GM23248 (cell line): ENCODE measurements around the gene CCDC85C.

ENCODE experiments used
- EZH2 ChIP-seq: fragments of 200-600 bp; sonication (generic); IDR thresholded peaks from 2 replicates; pipeline ENCODE4 v1.6.1; 2018; ENCODE audit warnings: antibody characterized with exemption, mild to moderate bottlenecking; ENCODE audit not compliant: insufficient read depth, poor library complexity, severe bottlenecking
- EZH2phosphoT487 ChIP-seq: fragments of 200-600 bp; sonication (generic); IDR thresholded peaks from 2 replicates; pipeline ENCODE4 v1.6.1; 2018; ENCODE audit warnings: antibody characterized with exemption, moderate library complexity, mild to moderate bottlenecking, low read depth; ENCODE audit not compliant: insufficient read depth

DNA sequence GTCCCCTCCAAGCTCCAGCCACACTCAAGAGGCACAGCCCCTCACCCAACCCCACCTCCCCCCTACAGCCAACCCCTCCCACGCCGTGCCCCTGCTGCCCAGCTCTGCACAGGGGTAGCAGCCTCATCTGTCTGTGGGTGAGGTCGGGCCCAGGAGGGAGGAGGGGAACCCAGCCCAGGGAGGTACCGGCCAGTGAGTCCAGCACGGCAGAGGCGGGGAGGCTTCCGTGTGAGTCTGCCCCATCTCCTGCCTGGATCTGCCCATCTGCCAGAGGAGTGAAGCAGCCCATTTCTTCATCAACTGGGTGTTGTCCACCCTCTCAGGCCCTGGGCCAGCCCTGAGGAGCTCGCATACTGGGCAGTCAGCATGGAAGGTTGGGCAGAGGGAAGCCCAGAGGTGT, 68.6 kb downstream of the CCDC85C start:
- no peak for TF ChIP-seq EZH2
- TF ChIP-seq EZH2phosphoT487, result no peak
